HG03432 (cell line): ENCODE results near the gene OTOP1.
"Not testable (repeated sequence)": the region's sequence is repeated elsewhere in the genome, so short reads cannot be mapped to it uniquely, and the experiment has no call there.

Experiments
- ATAC-seq: cut with Tn5 transposase; IDR thresholded peaks from one replicate; pipeline ENCODE4 v1.9.1; 2021; ENCODE audit warnings: mild to moderate bottlenecking, moderate library complexity; ENCODE audit not compliant: unreplicated experiment

OTOP1 gene

GRCh38 chr4:4239551-4239950, 12.8 kb upstream of the OTOP1 start:
- ATAC-seq: not testable (repeated sequence)

GRCh38 chr4:4233610-4234009, 6.9 kb upstream of the OTOP1 start:
- ATAC-seq: no peak

- ATAC-seq: no peak
Measured at GRCh38 chr4:4228356-4228668, 1.6 kb upstream of the OTOP1 start.

- no peak for ATAC-seq
Measured at GRCh38 chr4:4227510-4228355, 1.0 kb upstream of the OTOP1 start.

GRCh38 chr4:4225915-4226605, 669 bp downstream of the OTOP1 start:
- ATAC-seq: no peak

DNA sequence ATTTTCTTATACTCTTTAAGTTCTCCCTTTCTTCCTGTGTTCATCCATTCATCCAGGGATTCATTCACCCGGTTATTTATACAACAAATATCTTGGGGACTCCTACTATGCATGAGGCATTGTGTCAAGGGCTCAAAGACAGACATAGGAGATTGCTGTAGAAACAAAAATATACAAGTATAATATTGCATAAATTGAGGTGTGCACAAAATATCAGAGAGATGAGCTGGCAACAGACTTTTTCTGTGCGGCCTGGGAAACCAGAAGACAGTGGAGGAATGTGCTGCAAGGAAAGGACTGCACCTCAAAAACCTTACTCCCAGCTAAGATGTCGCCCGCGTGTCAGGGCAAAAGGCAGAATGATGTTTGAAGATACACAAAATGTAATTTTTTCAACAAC, 9.6 kb downstream of the OTOP1 start:
- ATAC-seq: no peak

DNA sequence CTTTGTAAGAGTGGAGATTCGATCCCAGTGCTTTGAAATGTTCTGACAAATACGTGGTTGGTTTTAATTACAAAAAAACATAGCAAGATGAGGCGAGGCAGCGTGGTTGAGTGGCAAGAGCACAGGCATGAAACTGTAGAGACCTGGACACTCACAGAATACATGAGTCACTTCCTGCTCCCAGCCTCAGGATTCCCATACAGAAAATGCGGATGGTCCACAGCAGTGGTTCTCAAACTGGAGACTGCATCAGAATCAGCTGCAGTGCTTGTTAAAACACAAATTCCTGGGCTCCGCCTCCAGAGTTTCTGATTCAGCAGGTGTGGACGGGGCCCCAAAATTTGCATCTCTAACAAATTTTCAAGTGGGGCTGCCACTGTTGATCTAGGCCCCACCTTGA, 10.1 kb downstream of the OTOP1 start:
- ATAC-seq: no peak

DNA sequence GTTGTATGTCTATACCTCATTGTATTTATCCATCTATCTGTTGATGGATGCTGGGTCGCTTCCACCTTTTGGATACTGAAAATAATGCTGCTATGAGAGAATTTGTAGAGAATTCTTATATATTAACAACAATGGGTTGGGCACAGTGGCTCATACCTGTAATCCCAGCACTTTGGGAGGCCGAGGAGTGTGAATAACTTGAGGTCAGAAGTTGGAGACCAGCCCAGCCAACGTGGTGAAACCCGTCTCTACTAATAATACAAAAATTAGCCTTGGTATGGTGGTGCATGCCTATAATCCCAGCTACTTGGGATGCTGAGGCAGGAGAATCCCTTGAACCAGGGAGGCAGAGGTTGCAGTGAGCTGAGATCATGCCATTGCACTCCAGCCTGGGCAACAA, 13.1 kb downstream of the OTOP1 start:
- not testable (repeated sequence) for ATAC-seq

DNA sequence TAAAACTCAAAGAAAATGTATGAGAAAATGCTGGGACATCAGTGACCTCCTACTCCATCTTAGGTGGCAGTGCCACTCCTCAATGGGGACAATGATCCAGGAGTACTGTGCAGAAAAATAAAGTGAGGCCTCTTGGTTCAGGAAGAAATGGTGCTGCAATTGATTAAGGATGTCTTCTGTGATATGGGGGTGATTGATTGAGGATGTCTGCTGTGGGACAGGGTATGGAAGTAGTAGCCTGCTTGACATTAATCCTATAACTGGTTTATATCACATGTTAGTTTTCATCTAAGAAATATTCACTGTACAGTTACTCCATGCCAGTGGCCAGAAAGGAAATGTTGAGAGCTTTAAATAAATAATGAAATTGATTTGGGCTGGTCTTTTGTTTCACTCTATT, 20.5 kb downstream of the OTOP1 start:
- no peak for ATAC-seq

GRCh38 chr4:4204401-4204745, 22.4 kb downstream of the OTOP1 start:
- ATAC-seq: no peak

GRCh38 chr4:4203688-4204400, 22.9 kb downstream of the OTOP1 start:
- no peak for ATAC-seq

DNA sequence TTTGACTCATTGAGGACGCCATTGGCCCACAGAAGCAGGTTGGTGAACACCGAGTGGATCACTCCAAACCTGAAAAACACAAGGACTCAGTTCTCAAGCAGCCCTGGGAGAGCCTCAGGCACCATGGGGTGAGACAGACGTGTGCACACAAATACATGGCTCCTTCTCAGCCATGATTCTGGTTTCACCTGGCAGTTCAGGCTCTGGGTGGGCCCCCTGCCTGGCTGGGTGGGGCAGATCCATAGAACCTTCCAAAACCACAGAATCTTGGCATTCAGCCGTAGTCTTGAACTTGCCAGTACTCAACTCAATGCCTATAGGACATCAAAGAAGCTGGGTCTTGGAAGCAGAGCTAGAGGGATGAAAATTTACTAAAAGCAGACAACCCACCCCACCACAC, 24.2 kb downstream of the OTOP1 start:
- no peak for ATAC-seq

- no peak for ATAC-seq
Measured at GRCh38 chr4:4200624-4201023, 26.1 kb downstream of the OTOP1 start.

DNA sequence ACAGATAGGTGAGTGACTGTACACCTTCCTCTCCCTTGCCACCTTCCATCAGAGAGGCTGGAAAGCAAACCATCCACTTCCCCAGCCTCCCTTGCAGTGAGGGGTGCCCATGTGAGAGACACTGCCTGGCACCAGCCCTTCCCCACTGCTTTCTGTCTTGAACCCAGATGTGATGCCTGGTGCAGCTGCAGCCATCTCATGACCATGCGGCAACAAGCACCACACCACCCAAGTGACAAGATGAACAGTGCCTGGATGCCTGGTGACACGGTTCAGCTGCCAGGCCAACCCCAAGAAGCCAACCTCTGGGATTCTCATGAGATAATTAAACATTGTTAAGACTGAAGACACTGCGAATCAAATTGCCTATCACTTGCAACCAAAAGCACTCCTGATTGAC, 31.4 kb downstream of the OTOP1 start:
- no peak for ATAC-seq

- not testable (repeated sequence) for ATAC-seq
Measured at GRCh38 chr4:4188557-4188956, 38.2 kb downstream of the OTOP1 start.

GRCh38 chr4:4185528-4185927, 41.2 kb downstream of the OTOP1 start:
- no peak for ATAC-seq

DNA sequence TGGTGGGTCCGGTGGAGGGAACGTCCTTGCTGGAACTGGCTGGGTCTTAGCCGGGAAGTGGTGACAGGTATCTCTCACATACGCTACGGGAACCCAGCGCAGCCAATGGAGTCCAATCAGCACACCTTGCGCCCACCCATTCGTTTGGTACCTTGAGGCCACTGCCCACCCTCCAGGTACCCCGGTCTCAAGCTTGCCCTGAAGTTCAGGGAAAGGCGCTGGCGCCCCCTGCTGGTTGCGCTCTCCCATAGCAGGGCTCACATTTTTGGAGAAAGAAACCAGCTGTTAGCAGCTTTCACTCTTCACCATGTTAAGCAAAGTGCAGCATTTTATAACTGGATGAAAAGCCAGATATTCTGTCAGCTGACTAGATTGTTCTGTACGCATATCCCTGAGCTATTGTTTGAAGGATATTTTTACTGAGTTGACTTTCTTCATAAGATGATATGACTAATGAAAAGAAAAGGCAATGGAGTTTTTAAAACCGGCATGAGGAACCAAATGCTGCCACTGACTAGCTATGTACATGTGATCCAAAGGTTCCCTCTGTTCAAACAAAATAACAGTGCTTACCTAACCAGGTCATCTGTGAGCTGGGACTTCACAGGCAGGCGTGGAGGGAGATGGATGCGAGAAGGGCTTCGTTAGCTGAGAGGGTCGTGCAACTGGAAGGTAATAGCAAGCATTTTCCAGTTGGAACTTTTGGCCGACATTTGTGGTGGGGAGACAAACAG, 43.7 kb downstream of the OTOP1 start:
- ATAC-seq: no peak

DNA sequence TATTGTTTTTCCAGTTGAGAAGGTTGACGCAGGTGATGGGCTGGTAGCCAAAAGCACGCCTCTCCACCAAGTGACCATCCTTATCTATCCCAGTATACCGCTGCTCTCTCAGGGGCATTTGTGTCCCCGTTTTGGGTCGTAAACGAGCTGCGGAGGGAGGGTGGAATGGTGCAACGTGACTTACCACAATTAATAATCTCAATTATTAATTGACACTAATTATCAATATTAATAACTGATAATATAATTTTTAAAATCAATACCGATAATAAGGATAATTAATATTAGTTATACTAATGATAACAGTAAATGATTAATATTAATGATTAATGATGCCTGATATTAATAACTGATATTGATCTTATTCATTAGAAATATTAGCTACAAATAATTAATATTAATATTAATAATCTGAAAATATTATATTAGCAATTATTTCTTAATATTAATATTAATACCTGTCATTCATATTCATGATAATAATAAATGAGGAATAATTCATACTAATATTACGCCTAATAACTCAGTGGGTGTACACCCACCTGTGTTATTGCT, 56.1 kb downstream of the OTOP1 start:
- no peak for ATAC-seq

GRCh38 chr4:4167981-4168780, 58.5 kb downstream of the OTOP1 start:
- ATAC-seq: not testable (repeated sequence)

DNA sequence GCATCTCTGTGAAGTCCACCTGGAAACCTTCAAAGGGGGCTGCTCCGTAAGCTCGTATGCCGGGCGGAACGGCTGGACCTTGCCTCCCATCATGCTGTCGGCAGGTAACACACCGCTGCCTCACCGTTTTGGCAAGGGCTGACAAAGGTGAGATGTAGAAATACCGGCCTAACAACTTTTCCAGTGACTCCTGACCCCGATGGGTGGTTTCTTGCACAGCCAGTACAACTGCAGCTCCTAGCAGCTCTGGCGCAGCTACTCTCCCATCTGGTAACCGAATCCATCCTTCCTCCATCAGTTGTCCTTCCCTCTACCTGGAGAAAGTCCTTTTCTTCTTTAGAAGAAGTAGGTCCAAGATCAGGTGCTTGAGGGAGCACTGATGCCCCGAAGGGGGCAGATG, 59.7 kb downstream of the OTOP1 start:
- not testable (repeated sequence) for ATAC-seq
